ENCODE results near the gene GPR180.

The GPR180 gene

DNA sequence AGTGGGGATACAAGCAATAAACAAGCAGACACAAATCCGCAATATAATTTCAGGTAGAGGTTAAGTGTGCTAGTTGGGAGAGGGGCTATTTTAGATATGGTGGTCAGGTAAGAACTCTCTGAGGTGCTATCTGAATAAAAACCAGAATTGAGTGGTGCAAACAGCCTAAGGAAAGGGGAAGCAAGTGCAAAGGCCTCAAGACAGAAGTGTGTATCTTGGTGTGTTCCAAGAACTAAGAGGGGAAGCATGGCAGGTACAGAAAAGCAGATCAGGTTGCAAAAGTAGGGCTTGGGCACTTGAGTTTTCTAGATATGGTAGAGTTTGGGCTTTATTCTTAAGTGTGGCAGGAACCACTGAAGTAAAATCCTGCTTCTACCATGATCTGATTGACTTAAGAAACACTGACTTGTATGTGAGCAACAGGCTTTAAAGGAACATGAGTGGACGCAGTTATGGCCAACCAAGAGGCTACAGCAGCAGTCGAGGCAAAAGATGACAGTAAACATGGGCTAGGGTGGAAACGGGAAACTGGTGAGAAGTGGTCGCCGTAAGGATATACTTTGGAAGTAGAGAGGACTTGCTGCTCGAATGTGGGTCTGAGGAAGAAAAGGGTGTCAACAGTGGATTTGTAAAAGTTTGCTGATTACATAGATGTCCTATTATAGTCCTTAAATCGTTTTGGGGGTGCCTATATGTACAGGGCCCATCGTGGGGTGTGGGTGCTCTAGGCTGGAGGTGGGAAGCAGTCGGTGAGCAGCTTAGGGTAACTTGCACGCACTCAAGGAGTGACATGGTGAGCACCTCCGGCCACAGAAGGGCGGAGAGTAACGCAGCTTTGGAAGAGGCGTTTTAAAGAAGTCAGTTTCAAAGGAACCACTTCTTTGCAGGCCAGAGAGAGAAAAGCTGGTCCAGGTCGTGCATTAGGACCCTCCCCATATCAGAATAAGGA is 6.4 kb upstream of the GPR180 start:
- TF ChIP-seq, protein P1, sequence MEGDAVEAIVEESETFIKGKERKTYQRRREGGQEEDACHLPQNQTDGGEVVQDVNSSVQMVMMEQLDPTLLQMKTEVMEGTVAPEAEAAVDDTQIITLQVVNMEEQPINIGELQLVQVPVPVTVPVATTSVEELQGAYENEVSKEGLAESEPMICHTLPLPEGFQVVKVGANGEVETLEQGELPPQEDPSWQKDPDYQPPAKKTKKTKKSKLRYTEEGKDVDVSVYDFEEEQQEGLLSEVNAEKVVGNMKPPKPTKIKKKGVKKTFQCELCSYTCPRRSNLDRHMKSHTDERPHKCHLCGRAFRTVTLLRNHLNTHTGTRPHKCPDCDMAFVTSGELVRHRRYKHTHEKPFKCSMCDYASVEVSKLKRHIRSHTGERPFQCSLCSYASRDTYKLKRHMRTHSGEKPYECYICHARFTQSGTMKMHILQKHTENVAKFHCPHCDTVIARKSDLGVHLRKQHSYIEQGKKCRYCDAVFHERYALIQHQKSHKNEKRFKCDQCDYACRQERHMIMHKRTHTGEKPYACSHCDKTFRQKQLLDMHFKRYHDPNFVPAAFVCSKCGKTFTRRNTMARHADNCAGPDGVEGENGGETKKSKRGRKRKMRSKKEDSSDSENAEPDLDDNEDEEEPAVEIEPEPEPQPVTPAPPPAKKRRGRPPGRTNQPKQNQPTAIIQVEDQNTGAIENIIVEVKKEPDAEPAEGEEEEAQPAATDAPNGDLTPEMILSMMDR (conservative IDR thresholded peaks at IDR 0.05; ENCODE audit: control insufficient read depth, insufficient read depth, low read depth, low read length): no peak
- peak overlapping the region; percentile 99 for H3K4me3 ChIP-seq (ENCODE audit: control insufficient read depth, low read depth, low read length)
- peak; percentile 26 for DNase-seq (ENCODE audit: low read depth)

DNA sequence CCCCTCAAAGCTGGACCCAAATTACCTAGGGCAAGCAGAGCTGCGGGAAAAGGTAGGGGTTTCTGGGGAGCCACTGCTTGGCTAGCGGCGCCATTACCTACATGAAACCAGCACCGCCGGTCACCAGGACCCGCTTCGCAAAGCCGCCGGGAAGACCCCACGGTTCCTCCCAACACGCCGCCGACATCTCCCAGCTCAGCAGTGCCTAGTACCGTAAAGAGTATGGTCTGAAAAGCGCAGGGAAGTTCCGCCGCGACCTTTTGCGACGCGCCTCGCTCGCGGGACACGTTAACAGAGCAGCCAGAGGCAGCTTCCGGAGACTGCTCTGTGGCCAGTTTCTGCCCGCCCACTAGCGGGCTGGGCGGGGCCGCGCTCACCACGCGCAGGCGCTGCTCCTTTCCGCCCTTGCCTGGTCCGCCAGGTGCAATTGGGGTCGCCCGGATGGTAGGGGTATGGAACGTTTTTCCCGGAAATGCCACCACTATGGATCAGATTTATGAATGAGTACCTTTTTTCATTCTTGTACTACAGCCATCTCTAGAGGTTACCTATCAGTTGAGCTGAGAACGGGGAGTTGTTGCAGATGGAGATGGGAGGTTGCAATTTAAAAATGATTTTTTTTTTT is 5.6 kb upstream of the GPR180 start, which contains the start of gene TGDS:
TGDS (minus strand) TSS at position 203 of the 625 bp plus-strand sequence; CDS start at position 187, 16 bp downstream.
- peak; percentile 93 for DNase-seq (ENCODE audit: low read depth)
- H3K4me3 ChIP-seq (ENCODE audit: control insufficient read depth, low read depth, low read length): peak within 1 kb of the TSS; percentile 99
- TF ChIP-seq, protein P1 (conservative IDR thresholded peaks at IDR 0.05; ENCODE audit: control insufficient read depth, insufficient read depth, low read depth, low read length): no peak

DNA sequence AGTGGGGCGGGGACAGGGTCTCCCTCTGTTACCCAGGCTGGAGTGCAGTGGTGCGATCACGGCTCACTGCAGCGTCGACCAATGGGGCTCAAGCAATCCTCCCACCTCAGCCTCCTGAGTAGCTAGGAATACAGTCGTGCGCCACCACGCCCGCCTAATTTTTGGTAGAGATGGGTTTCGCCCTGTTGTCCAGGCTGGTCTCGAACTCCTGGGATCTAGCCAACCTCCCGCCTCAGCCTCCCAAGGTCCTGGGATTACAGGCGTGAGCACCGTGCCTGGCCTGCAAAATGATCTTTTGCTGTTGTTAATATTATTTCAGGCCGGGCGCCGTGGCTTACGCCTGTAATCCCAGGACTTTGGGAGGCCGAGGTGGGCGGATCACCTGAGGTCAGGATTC is 5.1 kb upstream of the GPR180 start:
- DNase-seq (ENCODE audit: low read depth): no peak
- TF ChIP-seq, protein P1 (conservative IDR thresholded peaks at IDR 0.05; ENCODE audit: control insufficient read depth, insufficient read depth, low read depth, low read length): no peak

DNA sequence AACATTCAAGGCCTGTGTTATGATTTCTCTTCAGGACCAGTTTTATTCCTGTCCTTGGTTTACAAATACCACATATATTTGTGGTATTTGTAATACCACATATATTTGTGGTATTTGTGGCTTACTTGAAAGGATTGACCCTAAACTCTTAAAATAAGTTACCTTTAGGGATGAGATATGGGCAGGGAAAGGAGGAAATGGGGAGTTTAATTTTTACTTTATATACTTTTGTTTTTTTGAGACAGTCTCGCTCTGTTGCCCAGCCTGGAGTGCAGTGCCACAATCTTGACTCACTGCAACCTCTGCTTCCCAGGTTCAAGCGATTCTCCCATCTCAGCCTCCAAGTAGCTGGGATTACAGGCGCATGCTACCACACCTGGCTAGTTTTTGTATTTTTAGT is 3.4 kb upstream of the GPR180 start:
- no peak overlapping the region for H3K4me3 ChIP-seq (ENCODE audit: control insufficient read depth, low read depth, low read length)
- TF ChIP-seq, protein P1 (conservative IDR thresholded peaks at IDR 0.05; ENCODE audit: control insufficient read depth, insufficient read depth, low read depth, low read length): no peak
- DNase-seq (ENCODE audit: low read depth): no peak

More for the DNA sequence above, 5.1 kb upstream of the GPR180 start:
- peak overlapping the region; percentile 99 for H3K4me3 ChIP-seq (ENCODE audit: control insufficient read depth, low read depth, low read length)

DNA sequence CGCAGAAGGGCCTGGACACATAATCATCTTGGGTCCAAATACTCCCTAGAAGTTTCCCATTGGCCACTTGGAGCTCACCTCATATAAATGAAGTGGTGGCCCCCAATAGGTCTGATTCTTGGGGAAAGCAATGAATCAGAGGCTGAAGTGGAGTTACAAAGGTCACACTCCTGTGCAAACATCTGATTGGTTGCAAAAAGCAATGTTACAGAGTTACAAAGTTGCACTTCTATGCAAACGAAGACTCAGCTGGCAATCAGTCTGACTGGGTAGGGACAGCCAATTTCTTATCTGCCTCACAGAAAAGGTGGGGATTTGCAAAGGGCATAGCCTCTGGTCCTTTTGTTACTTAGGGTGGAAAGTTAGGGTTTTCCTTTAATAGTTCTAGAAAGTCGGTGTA is 1.8 kb upstream of the GPR180 start:
- no peak for DNase-seq (ENCODE audit: low read depth)
- TF ChIP-seq, protein P1 (conservative IDR thresholded peaks at IDR 0.05; ENCODE audit: control insufficient read depth, insufficient read depth, low read depth, low read length): no peak
- H3K4me3 ChIP-seq (ENCODE audit: control insufficient read depth, low read depth, low read length): no peak overlapping the region

DNA sequence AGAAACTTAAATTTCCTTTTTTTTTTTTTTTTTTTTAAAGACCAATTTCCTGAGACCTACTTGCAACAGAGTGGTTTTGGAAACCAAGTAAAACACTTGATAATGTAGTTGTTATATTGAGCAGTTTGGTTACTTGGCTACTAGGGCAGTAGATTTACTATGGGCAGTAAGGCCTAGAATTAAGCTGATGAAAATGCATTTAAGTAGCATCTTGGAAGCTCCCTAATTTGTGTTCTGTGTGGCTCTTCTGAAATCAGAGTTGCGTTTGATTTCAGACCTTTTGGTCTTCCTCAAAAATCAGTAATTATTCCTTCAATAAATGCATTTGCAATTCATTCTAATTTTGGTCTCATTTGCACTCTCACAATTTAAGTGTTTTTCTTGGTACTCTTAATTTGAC is 810 bp downstream of the GPR180 start:
- TF ChIP-seq, protein P1 (conservative IDR thresholded peaks at IDR 0.05; ENCODE audit: control insufficient read depth, insufficient read depth, low read depth, low read length): no peak
- DNase-seq (ENCODE audit: low read depth): no peak
- peak overlapping the region; percentile 93 for H3K4me3 ChIP-seq (ENCODE audit: control insufficient read depth, low read depth, low read length)

Data from fibroblast of mammary gland (primary cell).